HG02798 (cell line): ENCODE measurements around the gene ZFP57.

Source experiments
- ATAC-seq: cut with Tn5 transposase; IDR thresholded peaks from one replicate; pipeline ENCODE4 v1.9.1; 2021; ENCODE audit warnings: mild to moderate bottlenecking; ENCODE audit not compliant: unreplicated experiment, poor library complexity

ZFP57 gene

GRCh38 chr6:29627755-29628418 is 53.1 kb downstream of the ZFP57 start:
- ATAC-seq, result no peak

DNA sequence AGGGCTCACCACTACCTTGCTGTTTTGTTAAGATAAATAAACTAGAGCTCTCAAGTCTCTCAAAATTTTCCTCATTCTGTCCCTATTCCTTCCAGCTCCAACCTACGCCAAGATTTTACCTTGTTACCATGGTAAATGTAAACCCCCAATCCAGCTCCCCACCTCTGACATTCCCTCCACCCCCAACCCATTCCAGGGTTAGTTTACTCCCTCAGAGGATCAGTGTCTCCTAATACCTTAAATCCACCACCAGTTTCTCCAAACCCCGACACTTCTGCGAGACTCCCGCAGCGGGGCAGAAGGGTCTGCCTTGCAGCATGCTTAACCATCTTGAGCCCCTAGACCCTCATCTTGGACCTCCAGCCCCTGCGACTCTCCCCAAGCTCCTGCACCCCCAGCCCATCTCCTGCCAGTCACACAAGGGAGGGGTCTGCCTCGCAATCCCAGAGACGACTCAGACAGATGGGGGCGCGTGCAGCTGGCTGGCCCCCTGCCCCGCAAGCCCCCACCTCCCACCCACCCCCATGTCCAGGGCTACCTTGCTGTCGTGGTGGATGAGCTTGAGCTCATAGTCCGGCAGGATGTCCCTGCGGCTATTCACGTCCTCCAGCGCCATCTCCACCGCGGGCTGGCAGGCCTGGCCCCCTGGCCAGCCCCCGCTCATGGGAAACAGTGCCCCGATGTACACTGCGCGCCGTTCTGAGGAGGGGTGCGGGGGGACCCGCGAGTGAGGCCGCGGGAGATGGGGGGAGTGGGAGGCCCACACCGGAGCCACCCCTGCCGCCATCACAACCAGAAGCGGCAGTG is 53.8 kb downstream of the ZFP57 start:
- ATAC-seq, result no peak

DNA sequence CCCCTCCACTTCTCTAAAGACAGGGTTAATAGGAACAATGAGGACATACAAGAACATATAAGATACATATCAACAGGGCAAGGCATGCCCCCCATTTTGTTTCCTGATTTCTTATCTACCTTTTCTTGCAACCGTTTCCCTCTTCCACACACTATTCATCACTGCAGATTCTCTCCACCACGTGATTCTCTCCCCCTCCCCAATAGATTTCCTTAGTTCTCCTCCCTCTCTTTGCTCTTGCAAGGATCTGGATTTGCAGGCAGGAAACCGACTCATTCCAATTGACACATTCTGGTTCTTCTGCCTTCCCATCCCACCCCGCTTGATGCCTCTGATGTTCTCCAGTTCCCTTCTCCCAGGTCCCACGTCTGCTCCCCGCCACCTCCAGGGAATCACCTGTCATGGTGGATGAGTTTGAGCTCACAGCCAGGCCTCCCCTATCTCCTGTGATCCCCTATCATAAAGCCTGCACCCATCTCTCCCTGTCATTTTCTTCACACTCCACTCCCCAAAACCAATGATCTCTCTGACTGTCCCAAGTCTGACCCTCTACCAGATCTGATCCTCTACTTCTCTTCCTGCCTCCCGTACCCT is 55.5 kb downstream of the ZFP57 start:
- no peak for ATAC-seq

DNA sequence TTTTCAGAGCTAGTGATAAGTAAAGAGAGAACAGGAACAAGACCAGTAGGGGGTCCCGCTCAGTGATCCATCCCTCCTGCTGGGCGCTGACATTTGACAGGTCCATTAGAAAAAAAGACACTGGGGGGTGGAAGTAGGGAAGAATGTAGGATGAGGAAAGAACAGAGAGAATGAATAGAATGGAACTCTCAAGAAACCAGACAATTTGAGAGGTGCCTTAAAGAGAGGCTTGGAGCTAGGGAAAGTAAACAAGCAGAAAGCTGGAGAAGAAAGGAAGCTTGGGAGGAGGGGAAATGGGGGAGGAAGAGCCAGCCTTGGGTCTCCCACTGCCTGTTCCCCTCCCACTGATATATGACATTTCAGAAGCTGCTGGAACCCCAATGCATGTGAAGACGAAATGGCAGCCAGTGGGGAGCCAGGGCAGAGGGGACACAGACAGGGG is 56.4 kb downstream of the ZFP57 start:
- ATAC-seq, result no peak
